ENCODE measurements around the gene CCL14. TPM values are rescaled to one million over a fixed set of nuclear protein-coding genes. Genes with fewer than 3 reads are reported as not detected.

Gene CCL14
- total RNA-seq, 1 experiment from 2014 or later, result not detected

- H2BK20ac ChIP-seq (ENCODE audit: low read depth, low read length, poor library complexity, severe bottlenecking), result no peak overlapping the region
- H3T11ph ChIP-seq (ENCODE audit: low read length), result no peak overlapping the region
- no peak overlapping the region for H3K4me3 Mint-ChIP-seq
- H3K79me2 ChIP-seq (ENCODE audit: insufficient read depth, low read length), result no peaks in the 10 kb centered on the region
- no peak overlapping the region for H2BK5ac ChIP-seq (ENCODE audit: insufficient read length, low read length)
- no peaks in the 10 kb centered on the region for H4K20me1 ChIP-seq (ENCODE audit: control insufficient read depth, insufficient read depth, insufficient read length)
- no peak overlapping the region for H2BK12ac ChIP-seq (ENCODE audit: insufficient read length, low read depth, low read length)
- TF ChIP-seq CTCF (conservative IDR thresholded peaks at IDR 0.05), result no peak
- no peak overlapping the region for H3K18ac ChIP-seq (ENCODE audit: insufficient read length, low read depth, low read length)
- no peaks in the 10 kb centered on the region; the same call in 1 of the 2 replicates for H3K4me1 ChIP-seq (ENCODE audit: insufficient read depth, low read length)
- H3K36me3 Mint-ChIP-seq (ENCODE audit: insufficient read depth in 1 of 3, low read depth in 3 of 3), result no peaks in the 10 kb centered on the region
- peaks cover 6% of the 10 kb centered on the region for H3K27me3 Mint-ChIP-seq (ENCODE audit: low read depth)
- no peak overlapping the region for H2BK15ac ChIP-seq (ENCODE audit: low read depth, low read length)
- H3K9me3 ChIP-seq (ENCODE audit: control insufficient read depth, low read depth, low read length), result no peaks in the 10 kb centered on the region
- peaks cover 13 to 14% of the 10 kb centered on the region in 2 experiments for H3K4me1 Mint-ChIP-seq
- no peak overlapping the region for H3K4me2 ChIP-seq (ENCODE audit: insufficient read depth, insufficient read length, low read length)
- no peak overlapping the region for H3K14ac ChIP-seq (ENCODE audit: insufficient read depth, low read length)
- no peak overlapping the region for H2AK5ac ChIP-seq (ENCODE audit: insufficient read length, low read length)
- no peak overlapping the region for H2BK120ac ChIP-seq (ENCODE audit: low read depth, low read length, poor library complexity, severe bottlenecking)
- no peak overlapping the region for H4K5ac ChIP-seq (ENCODE audit: insufficient read length, low read depth, low read length)
- no peaks in the 10 kb centered on the region for H3K27me3 ChIP-seq (ENCODE audit: insufficient read depth, low read length)
- no CpG with 5 or more reads among the region's 3 CpGs for WGBS (ENCODE audit: extremely low coverage, insufficient read length, low lambda C conversion rate)
- no peak overlapping the region for H4K91ac ChIP-seq (ENCODE audit: insufficient read length, low read depth, low read length)
- H3K9ac ChIP-seq (ENCODE audit: extremely low read depth, insufficient read length, low read length), result no peak overlapping the region
- H3K9me3 Mint-ChIP-seq, result no peaks in the 10 kb centered on the region
- H3K56ac ChIP-seq (ENCODE audit: insufficient read length, low read depth, low read length), result no peak overlapping the region
- H3K27ac Mint-ChIP-seq, result no peak overlapping the region
- H3K27ac ChIP-seq (ENCODE audit: insufficient read length, low read depth, low read length), result no peak overlapping the region
- no peak overlapping the region for H3K4ac ChIP-seq (ENCODE audit: low read depth, low read length)
- no peaks in the 10 kb centered on the region for H3K79me1 ChIP-seq (ENCODE audit: insufficient read depth, low read depth, low read length, poor library complexity, severe bottlenecking)
- no peak for DNase-seq
- H2AFZ ChIP-seq (ENCODE audit: low read length), result no peak overlapping the region
- H3K23ac ChIP-seq (ENCODE audit: insufficient read length, low read depth, low read length), result no peak overlapping the region
- H4K8ac ChIP-seq (replicated peaks; ENCODE audit: insufficient read length, low read depth, low read length), result no peak overlapping the region
- H3K23me2 ChIP-seq (ENCODE audit: insufficient read length, low read depth, low read length, poor library complexity, severe bottlenecking), result no peaks in the 10 kb centered on the region
Observed at GRCh38 chr17:35949401-35949800, 37.1 kb downstream of the CCL14 start.

Measured in H9 (cell line).